Activated CD4-positive, alpha-beta T cell treated with anti-CD3 and anti-CD28 coated beads, Interleukin-2, amount 50 U/mL, for 16 hours (primary cell): ENCODE data around the gene ARMC9.
"Not testable (repeated sequence)": the region's sequence is repeated elsewhere in the genome, so short reads cannot be mapped to it uniquely, and the experiment has no call there.

Experiments used
- DNase-seq: peaks from one replicate; pipeline ENCODE4 v3.0.0-alpha.2; 2020

The ARMC9 gene

DNA sequence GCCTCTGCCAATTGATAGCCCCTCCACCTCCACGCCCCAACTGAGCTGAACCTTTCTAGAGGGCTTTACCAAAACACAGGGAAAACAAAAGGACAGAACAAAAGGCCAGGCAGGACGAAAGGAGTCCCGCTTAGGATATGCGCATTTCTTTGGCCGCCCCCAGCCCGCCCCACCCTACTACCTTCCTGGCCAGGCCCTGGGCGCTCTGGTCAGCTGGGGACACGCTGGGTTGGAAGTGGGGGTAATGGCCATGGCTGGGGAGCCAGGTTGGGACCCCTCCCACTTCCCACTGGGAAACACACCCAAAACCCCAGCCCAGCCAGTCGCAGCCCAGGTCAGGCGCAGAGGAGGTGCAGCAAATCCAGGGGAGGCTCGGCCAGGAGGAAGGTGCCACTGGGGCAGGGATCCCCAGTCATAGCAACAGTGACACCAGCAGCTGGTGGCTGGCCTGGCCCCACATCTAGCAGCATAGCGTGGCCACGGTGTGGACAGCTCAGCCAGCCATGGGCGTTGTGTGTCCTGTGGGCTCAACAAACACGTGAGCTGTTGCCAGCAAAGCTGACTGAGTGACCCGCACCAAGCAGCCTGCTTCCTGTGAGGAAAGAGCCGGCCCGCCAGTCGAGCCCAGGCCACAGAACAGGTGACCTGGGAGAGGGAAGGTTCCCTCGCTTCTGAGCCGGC lies 172.5 kb downstream of the ARMC9 start:
- no peak for DNase-seq

- DNase-seq: no peak
Measured at GRCh38 chr2:231371430-231372054, 173.1 kb downstream of the ARMC9 start.

DNA sequence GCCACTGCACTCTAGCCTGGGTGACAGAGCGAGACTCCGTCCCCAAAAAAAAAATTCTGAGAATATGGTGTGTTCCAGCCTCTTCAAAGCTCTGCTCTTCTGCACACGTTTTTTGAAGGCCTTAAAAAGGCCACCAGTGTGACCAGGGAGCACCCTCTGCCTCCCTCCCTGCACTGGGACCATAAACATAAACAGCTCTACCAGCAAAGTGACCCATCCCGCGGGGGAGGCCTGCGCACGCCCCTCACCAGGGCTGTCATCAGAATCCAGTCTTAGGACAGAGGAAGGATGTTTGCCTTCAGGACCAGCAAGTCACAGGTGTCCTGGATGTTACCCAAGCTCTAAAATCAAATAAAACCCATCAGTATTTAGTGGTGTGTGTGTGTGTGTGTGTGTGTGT lies 173.9 kb downstream of the ARMC9 start:
- no peak for DNase-seq

DNA sequence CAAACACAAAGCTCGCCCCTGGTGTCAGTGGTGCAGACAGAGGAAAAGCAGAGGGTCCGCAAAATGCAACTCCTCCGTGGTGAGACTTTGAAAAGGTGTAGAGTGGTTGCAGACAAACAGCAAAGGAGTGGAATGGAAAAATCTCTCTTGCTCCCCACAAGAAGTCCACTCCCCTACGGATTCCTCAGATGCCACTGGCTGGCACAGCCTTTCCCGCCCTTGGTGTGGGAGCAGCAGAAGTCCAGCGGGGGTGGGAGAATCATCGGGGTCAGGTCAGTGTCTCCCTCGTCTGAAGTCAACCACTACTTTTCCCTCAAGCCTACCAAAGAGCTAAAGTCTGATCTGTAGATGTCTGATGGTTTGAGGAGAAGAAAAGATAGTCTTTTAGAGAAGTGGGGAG lies 174.8 kb downstream of the ARMC9 start:
- DNase-seq: no peak

DNA sequence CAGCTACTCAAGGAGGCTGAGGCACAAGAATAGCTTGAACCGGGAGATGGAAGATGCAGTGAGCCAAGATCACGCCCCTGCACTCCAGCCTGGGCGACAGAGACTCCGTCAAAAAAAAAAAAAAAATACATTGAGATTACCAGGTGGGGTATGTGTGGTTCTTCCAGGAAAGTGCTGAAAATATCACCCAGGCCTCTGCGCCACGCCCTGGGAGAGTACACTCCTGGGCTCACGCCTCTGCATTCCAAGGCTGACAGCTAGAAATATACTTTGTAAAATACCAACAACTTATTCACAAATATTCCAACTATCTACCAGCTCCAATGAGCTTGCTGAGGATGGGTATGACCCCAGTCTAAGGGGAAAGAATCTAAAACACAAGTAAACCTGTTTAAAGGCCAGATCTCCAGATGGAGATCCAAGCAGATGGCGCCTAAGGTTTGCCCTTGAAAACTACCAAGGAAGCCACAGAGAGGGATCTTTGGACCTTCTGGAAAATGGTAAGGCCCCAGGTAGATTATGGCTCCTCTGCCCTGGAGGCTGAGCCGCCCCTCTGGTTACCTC lies 175.4 kb downstream of the ARMC9 start:
- DNase-seq: no peak

DNA sequence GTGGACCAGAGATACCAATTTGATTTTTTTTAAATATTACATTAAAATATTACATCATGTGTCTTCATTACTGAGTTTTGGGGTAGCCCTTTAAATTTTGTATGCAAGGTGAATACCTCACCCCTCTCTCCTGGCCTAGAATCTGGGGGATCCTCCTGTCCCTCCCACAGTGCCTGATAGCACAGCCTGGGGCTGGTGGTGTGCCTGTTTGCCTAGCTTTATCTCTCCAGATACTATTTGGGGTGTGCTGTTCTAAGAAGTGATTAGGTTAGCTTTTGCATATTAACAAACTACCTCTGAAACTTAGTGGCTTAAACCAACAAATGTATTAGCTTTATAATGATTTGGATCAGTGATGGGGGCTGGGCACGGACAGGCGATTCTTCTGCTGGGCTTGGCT lies 176.3 kb downstream of the ARMC9 start:
- no peak for DNase-seq

- not testable (repeated sequence) for DNase-seq
Measured at GRCh38 chr2:231375994-231376615, 177.7 kb downstream of the ARMC9 start.

DNA sequence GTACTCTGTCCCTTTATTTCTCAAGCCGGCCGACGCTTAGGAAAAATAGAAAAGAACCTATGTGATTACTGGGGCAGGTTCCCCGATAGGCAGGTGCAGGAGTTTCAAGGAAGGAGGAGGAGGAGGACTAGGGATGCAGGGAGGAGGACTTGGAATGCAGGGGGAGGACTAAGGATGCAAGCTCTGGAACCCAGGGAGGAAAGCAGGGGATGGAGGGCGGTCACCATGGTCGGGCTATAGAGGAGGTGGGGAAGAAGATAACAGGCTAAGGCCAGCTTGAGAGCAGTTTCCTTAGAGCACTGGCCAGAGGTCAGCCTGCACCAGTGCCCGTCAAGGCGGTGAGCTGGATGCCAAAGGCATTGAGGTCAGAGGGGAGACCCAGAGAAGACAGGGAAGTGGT lies 178.4 kb downstream of the ARMC9 start:
- DNase-seq: no peak

- no peak for DNase-seq
Measured at GRCh38 chr2:231378026-231378722, 179.7 kb downstream of the ARMC9 start.

DNA sequence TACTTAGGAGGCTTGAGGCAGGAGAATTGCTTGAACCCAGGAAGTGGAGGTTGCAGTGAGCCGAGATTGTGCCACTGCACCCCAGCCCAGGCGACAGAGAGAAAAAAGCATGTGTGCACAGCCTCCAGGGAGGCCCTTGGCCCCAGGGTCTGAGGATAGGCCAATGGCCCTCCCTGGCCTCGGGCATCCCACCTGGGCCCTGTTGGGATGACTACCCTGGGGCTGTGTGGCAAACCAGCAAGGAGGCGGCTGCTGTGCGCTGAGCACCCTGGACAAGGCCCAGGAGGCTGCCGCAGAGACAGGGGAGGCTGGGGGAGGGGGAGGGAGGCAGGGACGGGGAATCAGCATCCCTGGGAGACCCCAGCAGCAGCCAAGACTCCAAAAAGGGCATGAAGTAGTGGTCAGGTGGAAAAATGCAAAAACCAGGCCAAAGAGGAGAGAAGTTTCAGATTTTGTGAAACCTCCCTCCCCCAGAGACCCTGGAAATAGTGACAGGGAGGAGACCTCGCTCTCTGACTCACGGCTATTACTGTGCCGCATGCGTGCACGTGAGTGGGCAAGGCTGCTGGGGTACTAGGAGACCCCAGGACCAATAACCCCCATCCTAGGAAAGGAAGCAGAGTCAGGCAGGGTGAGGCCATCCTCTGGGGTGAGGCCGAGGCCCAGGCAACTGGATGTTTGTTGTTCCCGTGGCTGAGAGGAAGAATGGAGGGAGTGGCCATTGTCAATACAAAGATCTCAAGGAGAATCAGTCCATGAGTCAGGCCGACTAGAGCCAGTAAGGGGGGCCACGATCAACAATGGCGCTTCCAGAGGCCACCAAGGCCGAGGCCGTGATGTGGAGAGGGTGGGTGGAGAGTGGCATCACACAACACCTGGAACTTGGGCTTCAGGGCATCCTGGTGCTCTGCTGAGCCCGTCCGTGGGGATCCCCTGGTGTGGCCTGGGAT lies 181.1 kb downstream of the ARMC9 start:
- no peak for DNase-seq

GRCh38 chr2:231380307-231380706 lies 181.9 kb downstream of the ARMC9 start:
- DNase-seq: no peak

- DNase-seq: no peak
Measured at GRCh38 chr2:231380991-231381847, 182.8 kb downstream of the ARMC9 start.

GRCh38 chr2:231382116-231382515 lies 183.7 kb downstream of the ARMC9 start:
- DNase-seq: no peak

DNA sequence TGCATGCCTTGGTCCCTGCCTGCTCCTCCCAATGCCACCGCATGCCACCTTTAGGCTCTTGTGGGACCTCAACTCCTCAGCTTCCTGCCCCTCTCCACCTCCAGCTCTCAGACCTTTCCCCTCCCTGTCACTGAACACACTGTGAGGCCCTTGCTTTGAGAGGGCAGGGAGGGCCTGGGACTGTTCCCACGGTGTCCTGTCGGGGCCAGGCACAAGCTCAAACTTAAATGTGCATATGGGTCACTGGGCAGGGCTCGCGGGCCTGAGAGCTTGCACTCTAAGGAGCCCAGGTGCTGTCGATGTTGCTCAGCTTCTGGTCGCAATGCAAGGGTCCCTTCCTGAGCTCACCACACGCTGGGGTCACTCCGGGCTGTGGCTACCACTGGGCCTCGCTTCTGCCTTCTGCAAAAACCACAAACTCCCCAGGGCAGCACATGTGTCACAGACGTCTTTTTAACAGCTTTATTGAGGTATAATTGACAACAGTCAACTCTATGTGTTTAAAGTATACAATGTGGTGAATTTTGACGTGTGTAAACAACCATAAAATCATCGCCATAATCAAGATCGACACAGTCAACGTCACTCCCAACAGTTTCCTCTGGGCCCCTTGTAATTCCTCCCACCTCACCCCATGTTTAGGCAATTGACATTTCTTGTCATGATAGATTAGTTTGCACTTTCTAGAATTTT lies 185.1 kb downstream of the ARMC9 start:
- no peak for DNase-seq

- no peak for DNase-seq
Measured at GRCh38 chr2:231384109-231384435, 185.6 kb downstream of the ARMC9 start.

DNA sequence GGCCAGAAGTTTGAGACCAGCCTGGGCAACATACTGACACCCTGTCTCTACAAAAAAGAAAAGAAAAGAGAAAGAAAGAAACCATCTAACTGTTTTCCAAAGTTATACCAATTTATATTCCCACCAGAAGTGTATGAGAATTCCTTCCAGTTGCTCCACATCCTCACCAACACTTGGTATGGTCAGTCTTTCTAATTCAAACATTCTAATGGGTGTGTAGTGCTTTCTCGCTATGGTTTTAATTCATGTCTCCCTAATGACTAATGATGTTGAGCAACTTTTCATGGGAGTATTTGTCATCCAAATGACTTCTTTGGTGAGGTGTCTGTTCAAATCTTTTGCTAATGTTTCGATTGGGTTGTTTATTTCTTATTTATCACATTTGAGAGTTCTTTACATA lies 186.5 kb downstream of the ARMC9 start:
- no peak for DNase-seq

GRCh38 chr2:231385429-231385828 lies 187.0 kb downstream of the ARMC9 start:
- DNase-seq: no peak

DNA sequence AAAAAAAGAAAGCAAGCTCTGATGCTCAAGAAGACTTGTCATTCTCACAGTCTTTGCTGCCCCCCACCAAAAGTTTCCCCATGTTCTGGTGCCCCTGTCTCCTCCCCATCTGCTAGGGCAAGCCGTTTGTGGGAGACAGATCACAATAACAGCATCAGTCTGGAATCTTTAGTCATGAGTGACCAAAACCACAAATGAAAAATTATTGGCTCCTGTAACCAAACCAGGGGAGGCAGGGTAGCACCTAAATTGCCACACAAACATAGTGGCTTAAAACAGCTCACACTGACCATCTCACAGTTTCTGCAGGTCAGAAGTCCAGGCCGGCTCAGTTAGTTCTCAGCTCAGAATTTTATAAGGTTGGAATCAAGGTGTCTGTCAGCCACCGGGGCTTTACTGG lies 188.0 kb downstream of the ARMC9 start:
- no peak for DNase-seq

DNA sequence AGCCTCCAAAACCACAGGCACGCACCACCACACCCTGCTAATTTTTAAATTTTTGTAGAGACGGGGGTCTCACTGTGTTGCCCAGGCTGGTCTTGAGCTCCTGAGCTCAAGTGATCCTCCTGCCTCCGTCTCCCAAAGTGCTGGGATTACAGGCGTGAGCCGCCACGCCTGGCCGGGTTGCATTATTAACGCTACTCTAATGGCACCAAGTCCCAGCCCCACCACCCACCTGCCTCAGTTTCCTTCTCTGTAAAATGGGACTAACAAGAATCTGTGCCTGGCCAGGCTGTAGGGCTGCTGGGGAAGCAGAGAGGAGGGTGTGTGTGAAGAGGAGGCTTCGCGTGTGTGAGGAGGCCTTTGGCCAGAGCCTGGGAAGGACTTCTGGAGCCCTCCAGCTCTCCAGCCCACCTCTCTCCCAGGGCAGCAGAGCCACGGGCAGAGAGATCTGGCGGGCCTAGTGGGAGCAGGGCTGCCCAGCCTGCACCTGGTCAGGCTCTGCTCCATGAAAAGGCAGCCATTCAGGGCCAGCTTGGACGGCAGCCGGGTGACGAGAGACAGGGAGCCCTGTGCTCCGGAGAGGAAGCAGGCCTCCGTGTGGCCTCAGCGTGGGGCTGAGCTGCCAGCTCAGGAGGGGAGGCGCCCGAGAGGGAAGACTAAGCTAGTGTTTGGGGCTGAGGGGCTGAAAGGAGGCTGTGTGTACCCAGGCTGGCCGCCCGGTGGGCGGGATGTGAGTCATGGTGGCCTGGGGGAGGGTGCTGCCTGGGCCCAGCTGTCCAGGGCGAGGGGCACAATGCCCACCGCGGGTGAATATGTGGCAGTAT lies 189.7 kb downstream of the ARMC9 start:
- DNase-seq: no peak
